ENCODE data around the gene DOCK7. TPM values are rescaled to one million over a fixed set of nuclear protein-coding genes. Genes with fewer than 3 reads are reported as not detected.

The DOCK7 gene
- total and polyA plus RNA-seq, 12 donors, result 3.5 to 17.1 (median 11.2) TPM

DNA sequence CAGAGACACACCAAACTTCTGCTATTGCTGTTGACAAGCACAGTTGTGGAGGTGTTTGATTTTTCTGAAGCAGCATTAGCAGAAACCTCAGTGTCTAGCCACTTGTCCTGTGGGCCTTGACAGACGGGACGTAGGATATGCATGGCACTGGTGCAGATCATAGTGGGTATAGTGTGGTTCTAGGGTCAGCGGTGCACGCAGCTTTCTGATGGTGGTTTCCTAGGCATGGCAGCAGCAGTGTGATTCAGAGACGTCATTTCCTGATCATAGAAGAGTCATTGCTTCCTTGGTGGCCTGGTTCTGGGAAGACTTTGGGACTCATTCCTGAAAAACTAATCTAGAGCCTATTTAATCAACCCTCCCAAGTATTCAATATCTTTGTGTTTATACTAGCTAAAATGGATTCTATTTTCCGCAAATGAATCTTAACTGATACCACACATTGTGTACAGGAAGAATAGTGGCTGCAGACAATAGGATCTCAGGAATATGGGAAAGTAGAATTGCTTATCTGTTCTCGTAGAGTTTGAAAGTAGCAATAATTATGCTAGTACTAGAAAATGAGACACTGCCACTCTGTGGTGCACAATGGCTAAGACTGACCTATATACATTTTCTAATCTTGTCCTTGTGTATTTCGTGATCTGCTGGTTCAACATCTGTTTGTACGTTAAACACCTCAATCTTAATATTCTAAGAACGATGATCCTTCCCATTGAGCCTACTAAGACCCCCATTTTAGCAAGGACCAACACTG lies 254.1 kb downstream of the DOCK7 start:
- H3K27ac ChIP-seq, result no peak overlapping the region
- WGBS, 2 donors, result 85 to 88% methylated on average over 10 of the region's 10 CpGs
- DNase-seq (no peak), ATAC-seq (no peak)
- intact Hi-C loops (cut with DNase I), result no loop called here
- H3K4me3 ChIP-seq, result no peak overlapping the region
- H3K9me3 ChIP-seq, result no peaks in the 10 kb centered on the region
- H3K27me3 ChIP-seq, result no peaks in the 10 kb centered on the region
- no peaks in the 10 kb centered on the region for H3K36me3 ChIP-seq
- TF ChIP-seq, protein P1, sequence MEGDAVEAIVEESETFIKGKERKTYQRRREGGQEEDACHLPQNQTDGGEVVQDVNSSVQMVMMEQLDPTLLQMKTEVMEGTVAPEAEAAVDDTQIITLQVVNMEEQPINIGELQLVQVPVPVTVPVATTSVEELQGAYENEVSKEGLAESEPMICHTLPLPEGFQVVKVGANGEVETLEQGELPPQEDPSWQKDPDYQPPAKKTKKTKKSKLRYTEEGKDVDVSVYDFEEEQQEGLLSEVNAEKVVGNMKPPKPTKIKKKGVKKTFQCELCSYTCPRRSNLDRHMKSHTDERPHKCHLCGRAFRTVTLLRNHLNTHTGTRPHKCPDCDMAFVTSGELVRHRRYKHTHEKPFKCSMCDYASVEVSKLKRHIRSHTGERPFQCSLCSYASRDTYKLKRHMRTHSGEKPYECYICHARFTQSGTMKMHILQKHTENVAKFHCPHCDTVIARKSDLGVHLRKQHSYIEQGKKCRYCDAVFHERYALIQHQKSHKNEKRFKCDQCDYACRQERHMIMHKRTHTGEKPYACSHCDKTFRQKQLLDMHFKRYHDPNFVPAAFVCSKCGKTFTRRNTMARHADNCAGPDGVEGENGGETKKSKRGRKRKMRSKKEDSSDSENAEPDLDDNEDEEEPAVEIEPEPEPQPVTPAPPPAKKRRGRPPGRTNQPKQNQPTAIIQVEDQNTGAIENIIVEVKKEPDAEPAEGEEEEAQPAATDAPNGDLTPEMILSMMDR (IDR thresholded peaks at IDR 0.05), result no peak
- peaks cover 4 to 21% (median 18%) of the 10 kb centered on the region in 9 donors for H3K4me1 ChIP-seq

DNA sequence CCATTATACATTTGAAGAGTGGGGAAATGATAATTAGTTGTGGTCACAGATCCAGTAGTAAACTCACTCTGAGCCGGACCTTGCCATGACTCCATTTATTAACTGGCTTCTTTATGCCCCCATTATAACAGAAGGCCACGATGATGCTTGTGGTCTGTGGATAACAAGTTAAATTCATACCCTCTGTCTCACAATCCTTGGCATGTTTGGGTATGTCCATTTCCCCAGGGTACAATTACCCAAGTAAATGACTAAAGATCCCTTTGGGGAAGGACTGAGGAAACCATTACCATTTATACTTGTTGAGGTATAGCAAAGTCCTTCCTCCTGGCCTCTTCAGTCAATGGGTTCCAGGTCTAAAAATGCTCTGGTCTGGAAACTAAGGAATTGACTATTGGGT lies 258.6 kb downstream of the DOCK7 start:
- intact Hi-C loops (cut with DNase I), result no loop called here
- no peaks in the 10 kb centered on the region for H3K9me3 ChIP-seq
- peaks cover 0 to 7% (median 0%) of the 10 kb centered on the region in 9 donors for H3K4me1 ChIP-seq
- H3K27ac ChIP-seq, result no peak overlapping the region
- ATAC-seq (no peak), DNase-seq (no peak)
- H3K36me3 ChIP-seq, result no peaks in the 10 kb centered on the region
- H3K27me3 ChIP-seq, result no peaks in the 10 kb centered on the region
- WGBS, 2 donors, result 91 to 92% methylated on average over 2 of the region's 2 CpGs
- H3K4me3 ChIP-seq, result no peak overlapping the region
- TF ChIP-seq, protein P1 (IDR thresholded peaks at IDR 0.05), result no peak

DNA sequence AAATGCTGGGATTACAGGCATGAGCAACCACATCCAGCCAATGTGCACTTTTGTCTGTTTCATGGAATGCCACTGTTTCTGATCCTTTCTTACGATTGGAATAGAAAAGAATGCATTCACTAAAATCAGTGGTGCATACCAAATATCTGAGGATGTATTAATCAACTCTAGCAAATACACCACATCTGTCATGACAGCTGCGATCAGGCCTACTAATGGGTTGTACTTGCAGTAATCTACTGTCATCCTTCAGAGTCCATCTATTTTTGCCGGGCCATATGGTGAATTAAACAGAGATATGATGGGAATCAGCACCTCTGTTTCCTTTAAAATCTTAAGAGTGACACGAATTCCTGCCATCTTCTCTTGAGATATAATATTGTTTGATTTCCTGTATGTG lies 259.8 kb downstream of the DOCK7 start:
- no peaks in the 10 kb centered on the region for H3K27me3 ChIP-seq
- TF ChIP-seq, protein P1 (IDR thresholded peaks at IDR 0.05), result no peak
- intact Hi-C loops (cut with DNase I), result no loop called here
- no peak overlapping the region for H3K4me3 ChIP-seq
- ATAC-seq, result no peak
- H3K27ac ChIP-seq, result no peak overlapping the region
- no peak for DNase-seq
- no peaks in the 10 kb centered on the region for H3K36me3 ChIP-seq
- no peaks in the 10 kb centered on the region for H3K9me3 ChIP-seq
- H3K4me1 ChIP-seq, result peaks cover 0 to 7% (median 0%) of the 10 kb centered on the region in 9 donors
- WGBS, 2 donors, result 69 to 76% methylated on average over 4 of the region's 4 CpGs

DNA sequence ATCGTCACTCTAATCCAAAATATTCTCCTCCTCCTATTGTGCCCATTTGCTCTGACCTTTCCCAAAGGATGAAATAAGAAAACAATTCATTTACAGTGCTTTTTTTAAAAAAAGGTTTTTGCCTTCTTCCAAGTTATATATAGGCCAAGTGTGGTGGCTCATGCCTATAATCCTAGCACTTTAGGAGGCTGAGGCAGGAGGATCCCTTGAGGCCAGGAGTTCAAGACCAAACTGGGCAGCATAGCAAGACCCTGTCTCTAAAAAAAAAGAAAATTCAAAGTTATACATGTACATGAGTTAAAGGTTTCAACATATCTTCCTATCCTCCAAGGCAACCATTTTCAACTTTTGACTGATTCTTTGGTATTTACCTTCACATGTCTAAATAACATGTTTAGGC lies 261.4 kb downstream of the DOCK7 start:
- Histone ChIP-seq H3K27ac (peak overlapping the region in 1 of 10 donors; percentile 19), H3K4me3 (no peak overlapping the region), H3K9me3 (no peaks in the 10 kb centered on the region), H3K4me1 (peaks cover 0 to 7% (median 0%) of the 10 kb centered on the region in 9 donors), H3K27me3 (no peaks in the 10 kb centered on the region), H3K36me3 (no peaks in the 10 kb centered on the region)
- DNase-seq, result no peak
- 81 to 82% methylated on average over 1 of the region's 1 CpG for WGBS, 2 donors
- no peak for ATAC-seq
- TF ChIP-seq, protein P1 (IDR thresholded peaks at IDR 0.05), result no peak
- intact Hi-C loops (cut with DNase I), result no loop called here

Measured in heart right ventricle (tissue), 16 donors.